C4-2B (cell line): ENCODE data around the gene RMDN2.
A peak's percentile ranks its signal among the peaks of the same experiment; 100 is the strongest.

Source experiments
- H3K27ac ChIP-seq: fragments of 450-650 bp; 2 replicates; pipeline ENCODE4 v1.5.1; 2017
- ZFX ChIP-seq: fragments of 450-650 bp; IDR thresholded peaks from 2 replicates; pipeline ENCODE4 v1.6.1; 2017
- TF ChIP-seq, protein P1 (sequence below): fragments of 450-650 bp; conservative IDR thresholded peaks from 2 replicates; pipeline ENCODE4 v1.5.1; 2017; ENCODE audit warnings: mild to moderate bottlenecking

RMDN2 gene

DNA sequence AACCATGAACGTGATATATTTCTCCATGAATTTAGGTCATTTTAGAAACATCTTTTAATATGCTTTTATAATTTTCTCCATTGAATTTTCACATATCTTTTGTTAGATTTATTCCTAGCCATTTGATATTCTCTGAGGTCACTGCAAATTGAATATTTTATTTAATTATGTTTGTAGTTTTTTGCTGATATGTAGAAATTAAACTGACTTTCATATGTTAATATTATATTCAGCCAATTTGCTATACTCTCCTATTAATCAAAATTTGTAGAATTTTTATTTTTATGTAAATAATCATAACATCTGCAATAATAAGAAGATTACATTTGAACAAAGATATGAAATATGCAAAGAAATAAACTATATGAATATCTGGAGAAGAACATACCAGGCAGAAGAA is 46.9 kb downstream of the RMDN2 start:
- TF ChIP-seq, protein P1, sequence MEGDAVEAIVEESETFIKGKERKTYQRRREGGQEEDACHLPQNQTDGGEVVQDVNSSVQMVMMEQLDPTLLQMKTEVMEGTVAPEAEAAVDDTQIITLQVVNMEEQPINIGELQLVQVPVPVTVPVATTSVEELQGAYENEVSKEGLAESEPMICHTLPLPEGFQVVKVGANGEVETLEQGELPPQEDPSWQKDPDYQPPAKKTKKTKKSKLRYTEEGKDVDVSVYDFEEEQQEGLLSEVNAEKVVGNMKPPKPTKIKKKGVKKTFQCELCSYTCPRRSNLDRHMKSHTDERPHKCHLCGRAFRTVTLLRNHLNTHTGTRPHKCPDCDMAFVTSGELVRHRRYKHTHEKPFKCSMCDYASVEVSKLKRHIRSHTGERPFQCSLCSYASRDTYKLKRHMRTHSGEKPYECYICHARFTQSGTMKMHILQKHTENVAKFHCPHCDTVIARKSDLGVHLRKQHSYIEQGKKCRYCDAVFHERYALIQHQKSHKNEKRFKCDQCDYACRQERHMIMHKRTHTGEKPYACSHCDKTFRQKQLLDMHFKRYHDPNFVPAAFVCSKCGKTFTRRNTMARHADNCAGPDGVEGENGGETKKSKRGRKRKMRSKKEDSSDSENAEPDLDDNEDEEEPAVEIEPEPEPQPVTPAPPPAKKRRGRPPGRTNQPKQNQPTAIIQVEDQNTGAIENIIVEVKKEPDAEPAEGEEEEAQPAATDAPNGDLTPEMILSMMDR = no peak
- TF ChIP-seq ZFX = no peak
- H3K27ac ChIP-seq = no peak overlapping the region

DNA sequence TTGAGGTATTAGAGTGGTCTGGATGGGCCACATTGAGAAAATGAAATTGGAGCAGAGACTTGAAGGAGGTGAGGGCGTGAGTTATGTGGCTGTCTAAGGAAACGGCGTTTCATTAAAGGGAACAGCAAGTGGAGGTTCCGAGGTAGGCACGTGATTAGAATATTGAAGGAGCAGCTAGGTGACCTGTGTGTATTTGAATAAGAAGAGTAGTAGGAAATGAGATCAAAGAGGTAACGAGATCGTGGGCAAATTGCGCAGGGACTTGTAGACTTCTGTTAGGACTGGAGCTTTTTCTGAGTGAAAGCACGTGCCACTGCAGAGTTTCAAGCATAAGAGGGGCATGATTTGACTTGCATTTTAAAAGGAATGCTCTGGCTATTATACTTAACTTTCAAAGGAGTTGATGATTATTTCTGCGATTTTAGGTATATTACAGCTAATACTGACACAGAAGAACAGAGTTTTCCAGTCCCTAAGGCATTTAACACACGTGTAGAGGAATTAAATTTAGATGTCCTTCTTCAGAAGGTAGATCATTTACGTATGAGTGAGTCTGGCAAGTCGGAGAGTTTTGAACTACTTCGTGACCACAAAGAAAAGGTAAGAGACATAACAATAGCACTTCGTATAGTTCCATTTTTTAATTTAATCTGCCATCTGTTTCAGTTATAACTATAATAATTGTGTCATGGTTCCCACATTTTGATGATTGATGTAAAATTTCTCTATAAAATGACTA is 48.7 kb downstream of the RMDN2 start:
- no peak overlapping the region for H3K27ac ChIP-seq
- TF ChIP-seq, protein P1 = no peak
- no peak for TF ChIP-seq ZFX

DNA sequence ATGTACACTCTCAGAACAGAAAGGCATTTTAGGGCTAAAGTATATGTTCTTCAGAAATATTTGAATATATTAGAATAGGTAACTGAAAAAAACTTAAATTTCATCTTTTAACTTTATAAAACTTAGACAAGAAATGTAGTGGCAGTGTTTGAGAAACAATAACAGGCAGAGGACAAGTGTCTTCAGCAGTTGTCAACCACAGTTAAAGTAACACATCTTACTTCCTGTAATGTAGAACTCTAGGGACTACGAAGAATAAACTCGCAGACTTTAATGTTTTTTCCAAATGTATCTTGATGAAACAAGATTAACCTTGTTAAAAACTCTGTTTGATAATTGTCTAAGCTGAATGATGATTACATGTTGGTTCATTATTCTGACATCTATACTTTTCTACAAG is 50.7 kb downstream of the RMDN2 start:
- TF ChIP-seq, protein P1 = no peak
- no peak for TF ChIP-seq ZFX
- H3K27ac ChIP-seq = no peak overlapping the region

DNA sequence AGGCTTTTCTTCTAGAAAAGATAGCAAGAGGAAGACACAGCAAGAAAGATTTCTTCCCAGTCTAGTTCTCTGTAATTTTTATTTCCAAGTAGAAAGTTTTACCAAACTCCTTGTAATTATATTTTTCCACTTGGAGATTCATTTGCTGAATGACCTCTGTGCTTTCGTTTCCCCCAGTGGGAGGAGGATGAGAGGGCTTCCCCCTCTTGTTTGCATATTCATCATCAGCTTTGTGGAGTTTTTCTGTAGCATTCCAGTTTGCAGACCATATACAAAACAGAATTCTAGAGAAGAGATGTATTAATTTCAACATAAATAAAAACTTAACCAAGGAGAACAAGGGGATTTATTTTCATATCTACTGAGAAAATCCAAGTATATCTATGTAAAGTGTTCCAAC is 51.3 kb downstream of the RMDN2 start:
- no peak overlapping the region for H3K27ac ChIP-seq
- TF ChIP-seq, protein P1 = no peak
- no peak for TF ChIP-seq ZFX

DNA sequence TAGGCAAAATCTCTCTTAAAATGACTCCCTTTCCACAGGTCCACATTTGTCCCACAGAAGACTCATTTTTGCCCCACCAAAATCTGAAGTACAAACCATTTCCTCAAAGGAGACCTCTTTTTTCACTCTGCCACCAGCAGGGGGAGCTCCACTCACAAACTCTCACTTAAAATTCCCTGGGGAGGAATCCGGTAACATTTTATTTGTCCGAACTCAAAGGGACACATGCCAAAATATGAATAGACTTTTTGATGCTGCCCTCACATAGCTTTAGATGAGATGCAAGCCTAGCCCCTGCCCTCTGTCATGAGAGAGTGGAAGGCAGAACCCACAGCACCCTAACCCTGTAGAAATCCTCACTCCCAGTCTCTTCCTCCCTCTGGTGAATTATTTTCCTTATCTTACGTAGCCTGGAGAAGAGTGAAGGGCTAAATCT is 57.1 kb downstream of the RMDN2 start:
- H3K27ac ChIP-seq = no peak overlapping the region; the same call in 1 of the 2 replicates
- TF ChIP-seq ZFX = no peak
- TF ChIP-seq, protein P1 = peak; percentile 83

DNA sequence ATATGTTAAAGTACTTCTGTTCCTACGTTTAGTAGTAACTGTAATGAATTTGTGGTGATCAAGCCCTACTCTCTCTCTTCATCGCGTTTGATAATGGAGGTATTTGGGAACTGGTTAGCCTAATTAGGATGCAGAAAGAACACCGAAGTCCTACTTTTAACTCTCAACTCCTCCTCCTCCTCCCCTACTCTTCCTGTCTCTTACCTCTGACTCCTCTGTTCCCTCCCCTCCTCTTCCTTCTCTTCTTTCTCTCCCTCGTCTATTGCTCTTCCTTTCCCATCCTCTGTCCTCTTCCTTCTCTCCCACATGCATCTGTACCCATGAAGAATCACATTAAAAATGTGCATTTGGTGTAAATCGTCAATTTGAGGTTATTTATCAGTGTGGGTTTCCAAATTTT is 57.8 kb downstream of the RMDN2 start:
- no peak overlapping the region for H3K27ac ChIP-seq
- TF ChIP-seq, protein P1 = no peak
- no peak for TF ChIP-seq ZFX

DNA sequence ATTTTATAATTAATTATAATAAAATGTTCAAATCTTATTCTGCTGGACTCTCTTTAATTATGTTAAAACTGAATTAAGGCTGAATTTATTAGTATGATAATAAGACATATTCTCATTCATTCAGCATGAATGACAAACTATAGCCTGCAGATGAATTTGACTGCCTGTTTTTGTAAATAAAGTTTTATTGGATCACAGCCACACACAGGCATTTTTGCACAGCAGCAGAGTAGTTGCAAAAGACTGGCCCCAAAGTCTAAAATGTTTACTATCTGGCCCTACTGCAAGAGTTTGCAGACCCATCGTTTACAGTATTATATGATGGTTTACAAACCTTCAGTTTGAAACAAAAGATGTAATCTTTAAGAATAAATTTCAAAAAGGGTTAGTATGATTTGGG is 58.6 kb downstream of the RMDN2 start:
- TF ChIP-seq, protein P1 = no peak
- no peak for TF ChIP-seq ZFX
- no peak overlapping the region for H3K27ac ChIP-seq
